A549 (cell line): Measurements from ENCODE around the gene NEGR1.

Experiments used
- BHLHE40 ChIP-seq: IDR thresholded peaks from 2 replicates; pipeline ENCODE4 v1.6.1; 2012; ENCODE audit warnings: low read depth, low read length, inconsistent platforms
- CTCF ChIP-seq: fragments of >200 bp; sonication (Bioruptor Twin); formaldehyde crosslinking; IDR thresholded peaks from 3 replicates; pipeline ENCODE4 v1.5.1; 2016
- ESRRA ChIP-seq: fragments of 150-350 bp; IDR thresholded peaks from 2 replicates; pipeline ENCODE4 v1.6.1; 2014; ENCODE audit warnings: mild to moderate bottlenecking, low read length, borderline replicate concordance
- HMGXB4 ChIP-seq: fragments of 250-450 bp; sonication (Bioruptor Pico); IDR thresholded peaks from 2 replicates; pipeline ENCODE4 v1.5.0; 2021; ENCODE audit warnings: mild to moderate bottlenecking, moderate library complexity, borderline replicate concordance
- MAX ChIP-seq: IDR thresholded peaks from 2 replicates; pipeline ENCODE4 v1.6.1; 2012
- MAZ ChIP-seq: fragments of 150-350 bp; IDR thresholded peaks from 2 replicates; pipeline ENCODE4 v1.6.1; 2014; ENCODE audit warnings: antibody characterized with exemption, low read depth, low read length, borderline replicate concordance
- MYC ChIP-seq: IDR thresholded peaks from 2 replicates; pipeline ENCODE4 v1.6.1; 2012; ENCODE audit warnings: mild to moderate bottlenecking, inconsistent platforms, low read length, improper control_type of control experiment, borderline replicate concordance
- PBX3 ChIP-seq: IDR thresholded peaks from 2 replicates; pipeline ENCODE4 v1.6.1; 2012
- POLR2A ChIP-seq: IDR thresholded peaks from 2 replicates; pipeline ENCODE4 v1.6.1; 2012; ENCODE audit warnings: mild to moderate bottlenecking, low read length
- RCOR1 ChIP-seq: fragments of 150-350 bp; IDR thresholded peaks from 2 replicates; pipeline ENCODE4 v1.6.1; 2014; ENCODE audit warnings: antibody characterized with exemption, low read length, low read depth

- TF ChIP-seq PBX3 (no peak), CTCF (no peak), MYC (no peak), MAZ (no peak), MAX (no peak), POLR2A (no peak), HMGXB4 (no peak), RCOR1 (no peak), ESRRA (no peak), BHLHE40 (no peak)
Observed at GRCh38 chr1:71565831-71566230, 716.5 kb downstream of the NEGR1 start.
